ENCODE data around the gene RGS6. TPM values are rescaled to one million over a fixed set of nuclear protein-coding genes. Genes with fewer than 3 reads are reported as not detected.

The RGS6 gene
- total RNA-seq, 2 experiments from 2014 or later, result not detected

GRCh38 chr14:72301352-72301751, 369.1 kb downstream of the RGS6 start:
- no peaks in the 10 kb centered on the region for H3K36me3 ChIP-seq (ENCODE audit: insufficient read depth, low read length)
- intact Hi-C loops (cut with DNase I, micrococcal nuclease), result no loop called here
- Mint-ChIP-seq H3K4me3 (no peak overlapping the region), H3K27ac (no peak overlapping the region), H3K9me3 (peaks cover 14% of the 10 kb centered on the region), H3K4me1 (ENCODE audit: low read depth) (no peaks in the 10 kb centered on the region), H3K36me3 (ENCODE audit: low read depth) (no peaks in the 10 kb centered on the region), H3K27me3 (peaks cover 43% of the 10 kb centered on the region)
- no peak for DNase-seq
- TF ChIP-seq CTCF (IDR thresholded peaks at IDR 0.05), result no peak
- peaks cover 3 to 8% of the 10 kb centered on the region in 2 experiments for H3K9me3 ChIP-seq (ENCODE audit: control insufficient read depth in 1 of 2, insufficient read depth in 1 of 2, low read length in 2 of 2)
- H3K27me3 ChIP-seq (ENCODE audit: control insufficient read depth in 1 of 2, insufficient read depth in 2 of 2, low read length in 2 of 2), result peaks cover 0 to 7% of the 10 kb centered on the region in 2 experiments
- no peak for ATAC-seq (ENCODE audit: poor library complexity)
- CTCF ChIA-PET, result no interaction called here
- POLR2A ChIA-PET, result no interaction called here
- H3K4me3 ChIP-seq (ENCODE audit: low read length), result no peak overlapping the region
- no peak overlapping the region for H3K27ac ChIP-seq (ENCODE audit: low read depth in 1 of 2, low read length in 2 of 2)
- no peaks in the 10 kb centered on the region for H3K4me1 ChIP-seq (ENCODE audit: insufficient read depth, low read length)

GRCh38 chr14:72303930-72304329, 371.7 kb downstream of the RGS6 start:
- peaks cover 15% of the 10 kb centered on the region for H3K9me3 Mint-ChIP-seq
- DNase-seq, result no peak
- CTCF ChIA-PET, result no interaction called here
- no peaks in the 10 kb centered on the region for H3K4me1 Mint-ChIP-seq (ENCODE audit: low read depth)
- H3K36me3 Mint-ChIP-seq (ENCODE audit: low read depth), result no peaks in the 10 kb centered on the region
- peaks cover 45% of the 10 kb centered on the region for H3K27me3 Mint-ChIP-seq
- H3K4me3 ChIP-seq (ENCODE audit: low read length), result no peak overlapping the region
- H3K36me3 ChIP-seq (ENCODE audit: insufficient read depth, low read length), result no peaks in the 10 kb centered on the region
- no peaks in the 10 kb centered on the region for H3K4me1 ChIP-seq (ENCODE audit: insufficient read depth, low read length)
- no peak for ATAC-seq (ENCODE audit: poor library complexity)
- intact Hi-C loops (cut with DNase I, micrococcal nuclease), result no loop called here
- no peak overlapping the region for H3K27ac ChIP-seq (ENCODE audit: low read depth in 1 of 2, low read length in 2 of 2)
- no peak for TF ChIP-seq CTCF (IDR thresholded peaks at IDR 0.05)
- no peak overlapping the region for H3K27ac Mint-ChIP-seq
- no peak overlapping the region for H3K4me3 Mint-ChIP-seq
- H3K27me3 ChIP-seq (ENCODE audit: control insufficient read depth in 1 of 2, insufficient read depth in 2 of 2, low read length in 2 of 2), result peaks cover 0 to 7% of the 10 kb centered on the region in 2 experiments
- peaks cover 3 to 8% of the 10 kb centered on the region in 2 experiments for H3K9me3 ChIP-seq (ENCODE audit: control insufficient read depth in 1 of 2, insufficient read depth in 1 of 2, low read length in 2 of 2)
- POLR2A ChIA-PET, result no interaction called here

- Mint-ChIP-seq H3K36me3 (ENCODE audit: low read depth) (no peaks in the 10 kb centered on the region), H3K4me3 (no peak overlapping the region), H3K27me3 (peaks cover 41% of the 10 kb centered on the region), H3K27ac (no peak overlapping the region), H3K4me1 (ENCODE audit: low read depth) (no peaks in the 10 kb centered on the region), H3K9me3 (peaks cover 15% of the 10 kb centered on the region)
- Histone ChIP-seq H3K27me3 (ENCODE audit: control insufficient read depth in 1 of 2, insufficient read depth in 2 of 2, low read length in 2 of 2) (peaks cover 0 to 7% of the 10 kb centered on the region in 2 experiments), H3K4me3 (ENCODE audit: low read length) (no peak overlapping the region), H3K27ac (ENCODE audit: low read depth in 1 of 2, low read length in 2 of 2) (no peak overlapping the region), H3K4me1 (ENCODE audit: insufficient read depth, low read length) (no peaks in the 10 kb centered on the region), H3K9me3 (ENCODE audit: control insufficient read depth in 1 of 2, insufficient read depth in 1 of 2, low read length in 2 of 2) (peaks cover 3 to 8% of the 10 kb centered on the region in 2 experiments), H3K36me3 (ENCODE audit: insufficient read depth, low read length) (no peaks in the 10 kb centered on the region)
- no peak for DNase-seq
- intact Hi-C loops (cut with DNase I, micrococcal nuclease), result no loop called here
- ChIA-PET POLR2A (no interaction called here), CTCF (no interaction called here)
- ATAC-seq (ENCODE audit: poor library complexity), result no peak
- TF ChIP-seq CTCF (IDR thresholded peaks at IDR 0.05), result no peak
Measured at GRCh38 chr14:72305561-72305960, 373.3 kb downstream of the RGS6 start.

Data from CD4-positive, alpha-beta T cell (primary cell).